IMR-90 (cell line): ENCODE results near the gene NUDT7. TPM values are rescaled to one million over a fixed set of nuclear protein-coding genes. Genes with fewer than 3 reads are reported as not detected.

Source experiments
- ATAC-seq: fragments of 200-7000 bp; cut with Tn5 transposase; 2 replicates; pipeline ENCODE4 v1.9.1; 2020; ENCODE audit warnings: low read depth, mild to moderate bottlenecking, moderate library complexity
- BruUV-seq: library from RNA; stranded (reverse); fragments of 400-500 nt; replicated peaks from 2 replicates; lab custom pipeline; 2021; lab: Mats Ljungman, UMichigan
- CTCF ChIA-PET: fragments of 300-600 bp; formaldehyde crosslinking; extraction: SDS; loops from one replicate; lab custom pipeline; 2021; ENCODE audit warnings: antibody characterized with exemption; lab: Yijun Ruan, JAX
- POLR2A ChIA-PET: fragments of 300-600 bp; sonication (Branson Sonifier 250); formaldehyde crosslinking; loops from one replicate; lab custom pipeline; 2022; ENCODE audit warnings: antibody characterized with exemption; ENCODE audit not compliant: unreplicated experiment; lab: Charles Lee
- DNase-seq: peaks from one replicate; pipeline ENCODE4 v3.0.0; 2013
- H2AFZ ChIP-seq: replicated peaks from 2 replicates; pipeline ENCODE3; 2013; ENCODE audit warnings: low read length, mild to moderate bottlenecking; ENCODE audit not compliant: poor library complexity
- H2AK5ac ChIP-seq: 2 replicates; pipeline ENCODE4 v1.6.1; 2013; ENCODE audit warnings: low read depth, low read length, inconsistent platforms
- H2AK9ac ChIP-seq: replicated peaks from 2 replicates; pipeline ENCODE3; 2013; ENCODE audit warnings: mild to moderate bottlenecking, low read depth, low read length, moderate library complexity; ENCODE audit not compliant: poor library complexity
- H2BK120ac ChIP-seq: 2 replicates; pipeline ENCODE4 v1.6.1; 2013; ENCODE audit warnings: low read depth, low read length, inconsistent platforms
- H2BK15ac ChIP-seq: 3 replicates; pipeline ENCODE4 v1.6.1; 2013; ENCODE audit warnings: low read depth, low read length, inconsistent platforms
- H2BK20ac ChIP-seq: 2 replicates; pipeline ENCODE4 v1.6.1; 2013; ENCODE audit warnings: low read depth, mild to moderate bottlenecking, inconsistent platforms, low read length, moderate library complexity
- H2BK5ac ChIP-seq: 2 replicates; pipeline ENCODE4 v1.6.1; 2013; ENCODE audit warnings: mild to moderate bottlenecking, low read depth, low read length, inconsistent platforms; ENCODE audit not compliant: poor library complexity, severe bottlenecking
- H3K14ac ChIP-seq: replicated peaks from 2 replicates; pipeline ENCODE4 v1.6.1; 2013; ENCODE audit warnings: low read depth, low read length, inconsistent platforms
- H3K18ac ChIP-seq: 2 replicates; pipeline ENCODE4 v1.6.1; 2013; ENCODE audit warnings: low read depth, low read length, control low read depth
- H3K23ac ChIP-seq: 2 replicates; pipeline ENCODE4 v1.6.1; 2013; ENCODE audit warnings: low read depth, low read length, inconsistent platforms
- H3K27ac ChIP-seq: 2 replicates; pipeline ENCODE4 v1.5.1; 2013; ENCODE audit warnings: mild to moderate bottlenecking, control low read depth, low read length; ENCODE audit not compliant: insufficient read depth
- H3K27me3 ChIP-seq: 2 replicates; pipeline ENCODE4 v1.6.1; 2013; ENCODE audit warnings: low read length; ENCODE audit not compliant: control insufficient read depth, insufficient read depth
- H3K36me3 ChIP-seq: 2 replicates; pipeline ENCODE4 v1.6.1; 2013; ENCODE audit warnings: low read length, mixed read lengths; ENCODE audit not compliant: control insufficient read depth, insufficient read depth
- H3K4ac ChIP-seq: 2 replicates; pipeline ENCODE4 v1.6.1; 2013; ENCODE audit warnings: low read depth, low read length, inconsistent platforms
- H3K4me1 ChIP-seq: 2 replicates; pipeline ENCODE4 v1.6.1; 2013; ENCODE audit warnings: low read length, mixed read lengths; ENCODE audit not compliant: control insufficient read depth, insufficient read depth
- H3K4me2 ChIP-seq: 2 replicates; pipeline ENCODE4 v1.6.1; 2013; ENCODE audit warnings: low read depth, mild to moderate bottlenecking, control low read depth, low read length, moderate library complexity
- H3K4me3 ChIP-seq: 2 replicates; pipeline ENCODE4 v1.5.1; 2013; ENCODE audit warnings: low read depth, mild to moderate bottlenecking, control low read depth, low read length, moderate library complexity; ENCODE audit not compliant: insufficient read depth
- H3K56ac ChIP-seq: 2 replicates; pipeline ENCODE4 v1.6.1; 2013; ENCODE audit warnings: low read length, inconsistent platforms; ENCODE audit not compliant: insufficient read depth; ENCODE audit errors: extremely low read depth
- H3K79me1 ChIP-seq, 2 experiments: 2 replicates each; pipeline ENCODE4 v1.6.1; 2013; ENCODE audit warnings: low read length in 2 of 2, inconsistent platforms in 1 of 2, low read depth in 1 of 2
- H3K9ac ChIP-seq: 2 replicates; pipeline ENCODE4 v1.6.1; 2013; ENCODE audit warnings: low read depth, low read length, control low read depth
- H3K9me1 ChIP-seq: 2 replicates; pipeline ENCODE4 v1.6.1; 2013; ENCODE audit warnings: low read length, inconsistent platforms; ENCODE audit not compliant: insufficient read depth
- H3K9me3 ChIP-seq: 2 replicates; pipeline ENCODE4 v1.6.1; 2013; ENCODE audit warnings: low read length; ENCODE audit not compliant: control insufficient read depth, insufficient read depth
- H4K20me1 ChIP-seq: 2 replicates; pipeline ENCODE4 v1.6.1; 2013; ENCODE audit warnings: low read length, inconsistent platforms; ENCODE audit not compliant: insufficient read depth
- H4K5ac ChIP-seq: 2 replicates; pipeline ENCODE4 v1.6.1; 2013; ENCODE audit warnings: mild to moderate bottlenecking, low read depth, low read length, control low read depth
- H4K8ac ChIP-seq, 2 experiments: 2 replicates each; pipeline ENCODE4 v1.6.1; 2013; ENCODE audit warnings: low read depth in 2 of 2, low read length in 2 of 2, control low read depth in 1 of 2, inconsistent platforms in 1 of 2
- H4K91ac ChIP-seq: 2 replicates; pipeline ENCODE4 v1.6.1; 2013; ENCODE audit warnings: low read depth, low read length, inconsistent platforms; ENCODE audit not compliant: insufficient read depth
- BHLHE40 ChIP-seq: fragments of 150-350 bp; IDR thresholded peaks from 2 replicates; pipeline ENCODE4 v1.6.1; 2016; ENCODE audit warnings: mild to moderate bottlenecking, low read depth, low read length
- CEBPB ChIP-seq: IDR thresholded peaks from 2 replicates; pipeline ENCODE4 v1.6.1; 2012; ENCODE audit warnings: low read depth, low read length, improper control_type of control experiment
- CHD1 ChIP-seq: IDR thresholded peaks from 2 replicates; pipeline ENCODE4 v1.6.1; 2012; ENCODE audit warnings: low read depth, low read length, improper control_type of control experiment
- CTCF ChIP-seq: conservative IDR thresholded peaks from 2 replicates; pipeline ENCODE4 v1.5.1; 2012; ENCODE audit warnings: mild to moderate bottlenecking, low read depth, low read length, improper control_type of control experiment
- ELK1 ChIP-seq: fragments of 150-350 bp; IDR thresholded peaks from 2 replicates; pipeline ENCODE4 v1.6.1; 2016; ENCODE audit warnings: low read depth, mild to moderate bottlenecking, low read length, moderate library complexity, borderline replicate concordance
- FOS ChIP-seq: fragments of 150-350 bp; IDR thresholded peaks from 2 replicates; pipeline ENCODE4 v1.6.1; 2016; ENCODE audit warnings: low read depth, low read length
- MAFK ChIP-seq: IDR thresholded peaks from 2 replicates; pipeline ENCODE4 v1.6.1; 2012; ENCODE audit warnings: low read depth, low read length, improper control_type of control experiment
- MAZ ChIP-seq: IDR thresholded peaks from 2 replicates; pipeline ENCODE4 v1.6.1; 2012; ENCODE audit warnings: low read depth, mild to moderate bottlenecking, low read length, improper control_type of control experiment, moderate library complexity, borderline replicate concordance
- MXI1 ChIP-seq: IDR thresholded peaks from 2 replicates; pipeline ENCODE4 v1.6.1; 2012; ENCODE audit warnings: low read depth, mild to moderate bottlenecking, low read length, moderate library complexity, borderline replicate concordance
- NFE2L2 ChIP-seq: fragments of 150-350 bp; IDR thresholded peaks from 2 replicates; pipeline ENCODE4 v1.6.1; 2016; ENCODE audit warnings: low read depth, mild to moderate bottlenecking, low read length
- POLR2A ChIP-seq: IDR thresholded peaks from 2 replicates; pipeline ENCODE4 v1.6.1; 2012; ENCODE audit warnings: mild to moderate bottlenecking, low read depth, low read length
- RCOR1 ChIP-seq: IDR thresholded peaks from 2 replicates; pipeline ENCODE4 v1.6.1; 2012; ENCODE audit warnings: mild to moderate bottlenecking, low read length, improper control_type of control experiment; ENCODE audit not compliant: insufficient replicate concordance
- RFX5 ChIP-seq: IDR thresholded peaks from 2 replicates; pipeline ENCODE4 v1.8.0; 2012; ENCODE audit warnings: low read depth, mild to moderate bottlenecking, low read length, moderate library complexity
- SMC3 ChIP-seq: fragments of 150-350 bp; IDR thresholded peaks from 2 replicates; pipeline ENCODE4 v1.6.1; 2016; ENCODE audit warnings: low read depth, mild to moderate bottlenecking, antibody characterized with exemption, low read length, moderate library complexity
- dilution Hi-C: fragments of 300-500 bp; cut with HindIII; formaldehyde crosslinking; loops from one replicate; pipeline ENCODE4 v1.14.3; 2018; ENCODE audit warnings: low sequenced_read_pairs; ENCODE audit not compliant: unreplicated experiment
- in situ Hi-C: fragments of 300-500 bp; cut with MboI; formaldehyde crosslinking; loops from 3 replicates; pipeline ENCODE4 v1.14.3; 2019; ENCODE audit warnings: low sequenced_read_pairs, inconsistent platforms, mixed read lengths
- intact Hi-C: fragments of 100-400 bp; cut with micrococcal nuclease; formaldehyde crosslinking; loops from 2 replicates; pipeline ENCODE4 v1.10.0; 2022
- polyA plus RNA-seq, 3 experiments: library from polyadenylated mRNA; depleted of rRNA; stranded (reverse); fragments of >200 nt; gene quantifications; 2 replicates each; pipeline ENCODE4 v1.2.3, GENCODE V29; 2012; ENCODE audit warnings: low replicate concordance in 1 of 3
- total RNA-seq: library from RNA; depleted of rRNA; stranded (reverse); fragments of >200 nt; gene quantifications from 2 replicates; pipeline ENCODE4 v1.2.3, GENCODE V29; 2012

Gene NUDT7
- total and polyA plus RNA-seq, 2 of the 4 experiments (the other 2 are of a cell fraction) = 4.3 to 6.2 TPM

- TF ChIP-seq CEBPB = no peak
These were observed 58.1 kb downstream of the NUDT7 start (continued) for GRCh38 chr16:77780378-77780837.

GRCh38 chr16:77781091-77781490 is 58.8 kb downstream of the NUDT7 start:
- Histone ChIP-seq H3K4me1 (peaks cover 5% of the 10 kb centered on the region), H3K56ac (no peak overlapping the region), H3K23ac (no peak overlapping the region), H2AK9ac (no peak overlapping the region), H3K9ac (no peak overlapping the region), H4K91ac (peak overlapping the region; percentile 68; the same call in 1 of the 2 replicates), H3K27me3 (no peaks in the 10 kb centered on the region), H2BK5ac (peak overlapping the region; percentile 81), H3K9me1 (peaks cover 5% of the 10 kb centered on the region), H2AFZ (no peak overlapping the region), H3K79me1 (no peaks in the 10 kb centered on the region), H3K4me3 (no peak overlapping the region), H3K27ac (no peak overlapping the region), H4K20me1 (no peaks in the 10 kb centered on the region), H3K4ac (peak overlapping the region; percentile 86), H2AK5ac (peak overlapping the region; percentile 57), H2BK120ac (peak overlapping the region; percentile 84), H2BK15ac (peak overlapping the region; percentile 99; the same call in 1 of the 3 replicates), H2BK20ac (peak overlapping the region; percentile 93), H3K18ac (peak overlapping the region; percentile 77), H3K36me3 (no peaks in the 10 kb centered on the region), H3K4me2 (peak overlapping the region; percentile 27; the same call in 1 of the 2 replicates), H3K9me3 (no peaks in the 10 kb centered on the region), H4K5ac (no peak overlapping the region), H4K8ac (peak overlapping the region; percentile 70 to 74; a peak in 3 of 4 replicates), H3K14ac (no peak overlapping the region)
- POLR2A ChIA-PET = no interaction called here
- intact Hi-C loops = loop anchor here (2.0 kb wide), 3 partner anchors 58 to 190 kb away; partner anchors contain the start of gene NUDT7
- in situ Hi-C loops = no loop called here
- DNase-seq (peak; percentile 55), ATAC-seq (peak; percentile 18)
- dilution Hi-C loops = no loop called here
- no TSS peak for BruUV-seq
- CTCF ChIA-PET = interaction anchor here (0.5 to 1.1 kb wide), 2 partner anchors 55 to 501 kb away, joined by 3 to 4 read pairs; no protein-coding TSS in a partner anchor
- TF ChIP-seq NFE2L2 (no peak), MAZ (no peak), MXI1 (no peak), MAFK (no peak), CHD1 (no peak), SMC3 (no peak), CTCF (no peak), CEBPB (no peak), ELK1 (no peak), RCOR1 (no peak), FOS (no peak), RFX5 (no peak), POLR2A (no peak), BHLHE40 (no peak)
